SJCRH30 (cell line): ENCODE results near the gene TERT. TPM values are rescaled to one million over a fixed set of nuclear protein-coding genes. Genes with fewer than 3 reads are reported as not detected.

Source experiments
- DNase-seq, 2 experiments: peaks; one replicate each; pipeline ENCODE4 v3.0.0-alpha.2; 2015 to 2020
- H3K27ac ChIP-seq: fragments of 250-450 bp; sonication (Bioruptor Pico); 2 replicates; pipeline ENCODE4 v1.5.1; 2020; ENCODE audit warnings: mild to moderate bottlenecking, moderate library complexity
- H3K27me3 ChIP-seq: fragments of 250-450 bp; sonication (Bioruptor Pico); 2 replicates; pipeline ENCODE4 v1.5.1; 2020; ENCODE audit warnings: mild to moderate bottlenecking, moderate library complexity
- H3K36me3 ChIP-seq: fragments of 250-450 bp; sonication (Bioruptor Pico); 2 replicates; pipeline ENCODE4 v1.5.1; 2020; ENCODE audit warnings: mild to moderate bottlenecking, moderate library complexity
- H3K4me1 ChIP-seq: fragments of 250-450 bp; sonication (Bioruptor Pico); 2 replicates; pipeline ENCODE4 v1.5.1; 2020; ENCODE audit warnings: mild to moderate bottlenecking, moderate library complexity
- H3K4me3 ChIP-seq: fragments of 250-450 bp; sonication (Bioruptor Pico); 2 replicates; pipeline ENCODE4 v1.5.1; 2020; ENCODE audit warnings: mild to moderate bottlenecking, moderate library complexity
- H3K9me3 ChIP-seq: fragments of 250-450 bp; sonication (Bioruptor Pico); replicated peaks from 2 replicates; pipeline ENCODE4 v1.5.1; 2020; ENCODE audit warnings: mild to moderate bottlenecking, moderate library complexity
- total RNA-seq: library from RNA; depleted of rRNA; stranded (reverse); fragments of >200 nt; shearing (Covaris generic); gene quantifications from 2 replicates; pipeline ENCODE4 v1.2.3, GENCODE V29; 2014

Gene TERT
- total RNA-seq, 1 experiment from 2014 or later = not detected

DNA sequence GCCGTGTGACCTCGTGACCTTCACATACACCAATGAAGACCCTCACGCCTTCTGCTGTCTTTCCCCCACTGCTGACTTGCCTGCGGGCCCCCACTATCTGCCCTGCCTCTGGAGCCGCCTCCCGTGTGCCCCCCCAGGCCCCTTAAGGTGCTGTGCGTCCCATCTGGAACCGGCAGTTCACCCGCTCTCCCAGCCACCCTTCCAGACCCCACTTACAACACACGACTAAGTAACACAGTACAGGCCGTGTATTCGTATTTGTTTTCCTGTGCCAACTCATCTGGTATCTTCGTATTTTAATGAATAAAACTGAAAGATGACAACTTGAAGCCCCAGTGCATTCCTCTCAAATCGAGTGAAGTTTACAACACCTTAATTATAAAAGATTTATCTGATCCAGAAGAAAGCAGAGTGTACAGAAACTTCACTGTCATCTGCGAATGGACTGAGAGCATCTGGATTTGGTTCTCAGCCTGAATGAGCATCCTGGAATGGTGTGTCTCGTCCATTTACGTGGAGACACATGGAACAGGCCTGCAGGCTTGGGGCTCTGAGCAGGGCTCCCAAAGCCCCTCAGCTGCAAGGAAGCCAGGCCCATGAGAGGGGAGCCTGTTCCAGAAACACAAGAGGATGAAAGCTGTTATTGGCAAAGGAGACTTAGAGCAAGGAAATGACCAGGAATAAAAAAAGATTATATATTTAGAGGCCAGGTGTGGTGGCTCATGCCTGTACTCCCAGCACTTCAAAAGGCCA, 21.9 kb upstream of the TERT start:
- Histone ChIP-seq H3K27me3 (no peaks in the 10 kb centered on the region), H3K27ac (no peak overlapping the region), H3K9me3 (no peaks in the 10 kb centered on the region), H3K36me3 (0 out of 2 replicates have a peak, but pooled peaks cover 4% of the 10 kb centered on the region), H3K4me1 (peaks cover 9% of the 10 kb centered on the region), H3K4me3 (no peak overlapping the region)
- no peak for DNase-seq

DNA sequence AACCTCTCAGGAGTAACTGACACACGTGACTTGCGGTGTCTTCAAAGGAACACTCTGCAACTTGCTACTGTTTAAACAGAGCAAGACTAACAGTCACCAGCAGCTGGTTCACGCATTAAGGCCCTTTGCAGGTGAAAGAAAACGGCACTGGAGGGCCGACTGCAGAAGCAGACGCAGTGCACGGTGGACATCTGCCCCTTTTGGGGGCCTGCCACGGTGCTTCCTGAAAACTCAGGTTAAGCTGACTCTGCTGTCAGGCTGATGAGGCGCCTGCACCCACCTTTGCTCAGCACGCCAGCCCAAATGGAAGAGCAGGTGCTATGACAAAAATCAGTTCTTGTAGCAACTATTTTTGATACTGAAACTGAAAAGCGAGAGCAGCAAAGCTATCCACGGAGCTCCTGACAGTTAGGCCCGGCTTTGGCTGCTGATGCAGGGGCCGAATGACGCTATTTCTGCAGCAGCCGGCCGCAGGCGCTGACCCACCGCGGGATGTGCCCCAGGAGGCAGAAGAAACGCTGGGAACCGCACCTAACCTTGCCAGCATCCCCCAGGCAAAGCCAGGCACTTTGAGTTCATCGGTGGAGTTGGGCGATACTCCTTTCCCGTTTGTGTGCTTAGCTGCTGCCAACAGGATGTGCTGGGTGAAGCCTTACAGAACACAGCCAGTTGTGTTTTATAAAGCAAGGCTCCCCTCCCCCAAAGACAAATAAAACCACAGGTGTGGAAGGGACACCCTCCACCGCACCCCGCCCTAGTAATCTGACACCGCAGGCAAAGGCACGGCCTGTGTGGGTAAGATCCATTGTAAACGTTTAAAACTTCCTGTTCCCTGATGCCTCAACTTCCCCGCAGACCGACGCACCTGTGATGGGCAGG, 21.1 kb upstream of the TERT start:
- Histone ChIP-seq H3K4me1 (peaks cover 9% of the 10 kb centered on the region), H3K27me3 (no peaks in the 10 kb centered on the region), H3K36me3 (0 out of 2 replicates have a peak, but pooled peaks cover 4% of the 10 kb centered on the region), H3K4me3 (no peak overlapping the region), H3K27ac (no peak overlapping the region), H3K9me3 (no peaks in the 10 kb centered on the region)
- peak; percentile 18 to 39 for DNase-seq

DNA sequence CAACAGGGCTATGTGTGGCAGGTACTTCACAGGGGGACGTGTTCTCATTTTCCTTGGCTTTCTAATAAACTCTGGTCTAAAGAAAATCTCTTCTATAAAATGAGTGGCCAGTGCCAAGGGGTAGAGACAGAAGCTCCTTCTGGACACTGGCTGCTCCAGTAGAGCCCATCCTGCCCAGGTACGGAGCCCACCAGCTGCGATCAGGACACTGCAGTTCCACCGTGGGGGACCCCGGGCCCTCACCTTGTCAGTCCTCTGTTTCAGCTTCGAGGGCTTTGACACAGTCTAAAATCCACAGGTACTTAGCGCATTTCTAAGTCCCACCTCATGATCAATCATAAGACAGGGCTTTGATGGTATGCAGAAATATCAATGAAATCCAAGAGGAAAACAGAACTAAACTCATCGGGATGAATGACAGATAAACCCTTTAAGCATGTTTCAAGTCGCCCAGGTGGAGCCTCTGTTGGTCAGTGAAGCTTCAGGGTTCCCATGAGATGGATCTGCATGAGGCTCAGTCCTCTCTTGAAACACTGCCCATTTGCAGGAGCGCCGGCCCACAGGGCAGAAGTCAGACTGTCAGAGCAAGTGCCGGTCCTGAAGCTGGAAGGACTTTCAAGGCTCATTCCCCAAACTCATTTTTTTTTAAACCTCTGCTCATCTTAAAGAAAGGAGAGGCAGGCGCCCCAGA, 20.3 kb upstream of the TERT start:
- no peaks in the 10 kb centered on the region for H3K9me3 ChIP-seq
- peaks cover 9% of the 10 kb centered on the region for H3K4me1 ChIP-seq
- no peak overlapping the region for H3K27ac ChIP-seq
- H3K4me3 ChIP-seq = no peak overlapping the region
- no peaks in the 10 kb centered on the region for H3K36me3 ChIP-seq
- no peaks in the 10 kb centered on the region for H3K27me3 ChIP-seq
- no peak for DNase-seq

DNA sequence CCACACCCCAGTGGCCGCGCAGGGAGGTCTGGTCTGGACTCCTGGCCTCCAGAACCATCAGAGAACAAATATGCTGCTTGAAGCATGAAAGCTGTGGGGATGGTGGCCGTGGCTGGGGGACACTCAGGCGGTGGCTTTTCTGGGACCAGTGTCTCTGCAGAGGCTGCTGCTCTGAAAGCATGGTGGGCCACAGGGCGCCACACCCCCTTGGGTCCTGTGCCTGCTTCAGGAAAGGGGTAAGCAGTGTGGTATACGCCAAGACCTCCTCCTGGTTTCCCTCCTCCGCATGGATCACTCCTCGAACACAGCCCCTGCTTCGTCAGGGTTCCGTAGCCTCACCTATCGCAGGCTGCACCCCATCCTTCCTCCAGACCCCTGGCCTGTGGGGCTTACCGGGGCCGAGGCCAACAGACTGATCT, 19.7 kb upstream of the TERT start:
- Histone ChIP-seq H3K4me3 (no peak overlapping the region), H3K36me3 (no peaks in the 10 kb centered on the region), H3K27me3 (no peaks in the 10 kb centered on the region), H3K4me1 (peaks cover 9% of the 10 kb centered on the region), H3K27ac (no peak overlapping the region), H3K9me3 (no peaks in the 10 kb centered on the region)
- DNase-seq = no peak

DNA sequence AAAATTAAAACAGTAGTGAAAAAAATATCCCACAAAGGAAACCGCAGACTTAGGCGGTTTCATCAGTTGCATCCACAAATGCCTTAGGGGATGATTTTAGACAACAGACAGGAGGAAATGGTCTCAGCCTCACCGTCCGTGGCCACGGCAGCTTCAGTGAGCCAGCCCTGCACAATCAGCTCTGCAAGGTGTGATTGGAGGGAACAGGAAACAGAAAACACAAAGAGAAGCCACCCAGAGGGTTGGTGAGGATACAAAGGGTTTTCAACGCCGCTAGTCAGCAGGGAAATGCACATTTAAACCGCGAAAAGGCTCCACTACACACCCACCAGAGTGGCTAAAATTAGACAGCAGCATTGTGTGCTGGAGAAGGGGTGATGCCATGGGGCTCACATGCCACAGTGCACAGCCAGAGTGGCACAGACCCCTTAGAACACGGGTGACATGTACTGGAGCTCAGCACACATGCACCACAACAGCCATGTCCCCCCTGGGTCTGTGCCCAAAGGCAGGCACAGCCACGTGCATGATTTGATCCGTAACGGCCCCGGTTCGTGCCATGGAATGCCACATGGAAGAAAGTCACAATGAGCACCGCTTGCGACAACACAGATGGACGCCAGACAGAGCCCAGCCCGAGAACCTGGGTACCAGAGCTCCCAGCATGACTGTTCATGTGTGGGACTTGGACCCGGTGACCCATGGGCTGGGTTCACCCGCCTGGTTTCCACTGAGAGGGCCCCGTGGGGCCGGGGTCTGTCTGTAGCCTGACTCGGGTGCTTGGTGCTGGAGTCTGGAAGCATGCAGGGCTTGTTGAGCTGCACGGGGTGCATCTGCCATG, 18.3 kb upstream of the TERT start:
- Histone ChIP-seq H3K4me1 (peaks cover 9% of the 10 kb centered on the region), H3K36me3 (no peaks in the 10 kb centered on the region), H3K27me3 (no peaks in the 10 kb centered on the region), H3K4me3 (no peak overlapping the region), H3K9me3 (no peaks in the 10 kb centered on the region), H3K27ac (no peak overlapping the region)
- DNase-seq = no peak

DNA sequence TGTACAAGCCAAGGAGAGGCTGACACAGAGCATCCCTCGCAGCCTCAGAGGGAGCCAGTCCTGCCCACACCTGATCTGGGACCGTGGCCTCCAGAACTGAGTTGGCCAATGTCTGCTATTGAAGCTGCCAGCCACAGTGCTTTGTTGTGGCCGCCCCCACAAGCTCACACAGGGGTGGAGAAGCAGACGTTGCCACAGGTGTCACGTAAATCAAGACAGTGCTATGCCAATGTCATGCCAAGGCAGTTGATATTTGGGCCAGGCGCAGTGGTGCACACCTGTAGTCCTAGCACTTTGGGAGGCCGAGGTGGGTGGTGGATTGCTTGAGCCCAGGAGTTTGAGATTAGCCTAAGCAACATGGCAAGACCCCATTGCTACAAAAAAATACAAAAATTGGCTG, 17.3 kb upstream of the TERT start:
- no peaks in the 10 kb centered on the region for H3K36me3 ChIP-seq
- no peak overlapping the region for H3K27ac ChIP-seq
- peaks cover 9% of the 10 kb centered on the region for H3K4me1 ChIP-seq
- no peaks in the 10 kb centered on the region for H3K27me3 ChIP-seq
- no peak overlapping the region for H3K4me3 ChIP-seq
- no peaks in the 10 kb centered on the region for H3K9me3 ChIP-seq
- no peak for DNase-seq

DNA sequence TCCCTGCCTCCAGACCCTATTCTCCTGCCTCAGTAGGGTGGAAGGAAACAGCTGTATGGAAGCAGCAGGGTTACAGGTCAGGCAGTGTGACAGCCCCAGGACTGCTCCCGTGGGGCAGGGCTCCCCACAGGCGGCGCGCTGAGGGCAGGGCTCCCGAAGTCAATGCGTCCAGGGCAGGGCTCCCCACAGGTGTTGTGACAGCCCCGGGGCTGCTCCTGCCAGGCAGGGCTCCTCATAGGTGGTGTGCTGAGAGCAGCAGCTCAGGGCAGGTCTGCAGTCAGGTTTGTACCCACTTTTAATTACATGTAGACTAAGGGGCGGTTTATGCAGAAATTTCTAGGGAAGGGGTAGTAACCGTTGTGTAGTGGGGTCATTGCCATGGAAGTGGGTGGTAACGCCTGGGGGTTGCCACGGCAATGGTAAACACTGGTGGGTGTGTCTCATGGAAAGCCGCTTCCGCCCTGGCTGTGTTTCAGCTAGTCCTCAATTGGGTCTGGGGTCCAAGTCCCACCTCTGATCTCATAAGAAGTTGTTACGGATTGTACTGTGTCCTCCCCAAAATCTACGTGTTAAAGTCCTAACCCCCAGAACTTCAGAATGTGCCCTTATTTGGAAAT, 16.7 kb upstream of the TERT start:
- Histone ChIP-seq H3K36me3 (no peaks in the 10 kb centered on the region), H3K4me1 (peaks cover 9% of the 10 kb centered on the region), H3K27ac (no peak overlapping the region), H3K9me3 (no peaks in the 10 kb centered on the region), H3K27me3 (no peaks in the 10 kb centered on the region), H3K4me3 (no peak overlapping the region)
- DNase-seq = no peak

DNA sequence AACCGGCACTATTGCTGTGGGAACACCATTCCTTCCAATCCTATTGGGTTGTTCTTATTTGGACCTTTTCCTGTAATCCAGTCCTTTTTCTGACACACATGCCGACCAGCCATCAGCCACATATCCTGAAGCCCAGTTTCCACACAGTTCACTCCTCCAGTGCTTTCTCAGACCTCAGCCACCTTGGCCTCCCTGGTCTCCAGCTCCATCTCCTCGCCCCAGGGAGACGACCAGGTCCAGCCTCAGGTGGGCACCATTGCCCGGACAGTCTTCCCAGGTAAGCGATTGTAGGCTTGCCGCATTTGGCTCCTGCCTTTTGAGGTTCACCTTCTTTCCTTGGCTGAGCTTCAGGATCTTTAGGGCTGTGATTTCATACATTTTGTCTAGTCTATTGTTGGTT, 15.2 kb upstream of the TERT start:
- no peak overlapping the region for H3K4me3 ChIP-seq
- H3K36me3 ChIP-seq = no peaks in the 10 kb centered on the region
- H3K9me3 ChIP-seq = no peaks in the 10 kb centered on the region
- no peaks in the 10 kb centered on the region for H3K27me3 ChIP-seq
- no peak for DNase-seq
- no peaks in the 10 kb centered on the region for H3K4me1 ChIP-seq
- H3K27ac ChIP-seq = no peak overlapping the region

DNA sequence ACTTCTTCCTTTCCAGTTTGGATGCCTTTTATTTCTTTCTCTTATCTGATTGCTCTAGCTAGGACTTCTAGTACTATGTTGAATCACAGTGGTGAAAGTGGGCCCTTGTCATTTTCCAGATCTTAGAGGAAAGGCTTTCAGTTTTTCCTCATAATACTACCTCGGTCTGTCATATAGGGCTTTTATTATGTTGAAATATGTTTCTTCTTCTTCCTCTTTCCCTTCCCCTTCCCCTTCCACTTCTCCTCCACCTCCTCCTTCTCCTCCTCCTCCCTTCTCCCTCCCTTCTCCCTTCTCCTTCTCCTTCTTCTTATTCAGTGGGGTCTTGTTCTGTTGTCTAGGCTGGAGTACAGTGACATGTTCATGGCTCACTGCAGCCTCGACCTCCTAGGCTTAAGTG, 9.2 kb upstream of the TERT start:
- Histone ChIP-seq H3K27me3 (no peaks in the 10 kb centered on the region), H3K27ac (no peak overlapping the region), H3K4me1 (no peaks in the 10 kb centered on the region), H3K4me3 (no peak overlapping the region), H3K36me3 (no peaks in the 10 kb centered on the region), H3K9me3 (no peaks in the 10 kb centered on the region)
- no peak for DNase-seq

DNA sequence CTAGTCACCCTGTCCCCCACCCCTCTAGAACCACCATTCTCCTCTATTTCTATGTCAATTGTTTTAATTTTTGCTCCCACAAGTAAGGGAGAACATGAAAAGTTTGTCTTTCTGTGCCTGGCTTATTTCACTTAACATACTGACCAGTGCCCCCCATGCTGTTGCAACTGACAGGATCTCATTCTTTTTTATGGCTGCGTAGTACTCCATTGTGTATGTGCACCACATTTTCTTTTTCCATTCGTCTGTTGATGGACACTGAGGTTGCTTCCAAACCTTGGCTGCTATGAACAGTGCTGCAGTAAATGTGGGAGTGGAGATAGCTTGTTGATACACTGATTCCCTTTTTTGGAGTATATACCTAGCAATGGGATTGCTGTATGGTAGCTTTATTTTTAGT, 7.4 kb upstream of the TERT start:
- no peak overlapping the region for H3K27ac ChIP-seq
- DNase-seq = no peak
- no peaks in the 10 kb centered on the region for H3K4me1 ChIP-seq
- H3K36me3 ChIP-seq = no peaks in the 10 kb centered on the region
- no peaks in the 10 kb centered on the region for H3K27me3 ChIP-seq
- H3K9me3 ChIP-seq = no peaks in the 10 kb centered on the region
- no peak overlapping the region for H3K4me3 ChIP-seq

DNA sequence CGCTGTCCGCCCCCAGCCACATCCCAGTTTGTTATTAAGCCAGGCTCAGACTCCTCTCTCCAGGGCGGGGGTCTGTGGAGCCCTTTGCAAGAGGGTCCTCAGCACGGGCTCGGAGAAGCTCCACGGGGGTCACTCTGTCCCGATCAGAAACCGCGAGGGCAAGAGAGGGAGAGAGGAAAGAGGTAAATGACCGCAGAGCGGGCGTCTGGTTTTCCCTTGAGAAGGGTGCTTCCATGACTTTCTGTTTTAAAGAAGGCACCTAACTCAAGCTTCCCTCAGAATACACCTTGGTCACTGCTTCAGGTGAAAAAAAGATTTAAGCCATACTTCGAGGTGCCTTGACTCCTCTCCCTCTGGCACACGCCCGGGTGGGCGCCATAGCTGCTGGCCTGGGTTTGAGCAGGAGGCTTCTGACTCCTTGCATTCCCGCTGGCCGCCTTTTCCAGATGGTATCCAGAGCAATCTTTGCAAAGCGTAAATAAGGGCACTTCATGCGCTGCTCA, 5.8 kb upstream of the TERT start:
- no peaks in the 10 kb centered on the region for H3K27me3 ChIP-seq
- no peaks in the 10 kb centered on the region for H3K36me3 ChIP-seq
- H3K4me3 ChIP-seq = no peak overlapping the region
- DNase-seq = no peak
- no peaks in the 10 kb centered on the region for H3K9me3 ChIP-seq
- no peak overlapping the region for H3K27ac ChIP-seq
- no peaks in the 10 kb centered on the region for H3K4me1 ChIP-seq

DNA sequence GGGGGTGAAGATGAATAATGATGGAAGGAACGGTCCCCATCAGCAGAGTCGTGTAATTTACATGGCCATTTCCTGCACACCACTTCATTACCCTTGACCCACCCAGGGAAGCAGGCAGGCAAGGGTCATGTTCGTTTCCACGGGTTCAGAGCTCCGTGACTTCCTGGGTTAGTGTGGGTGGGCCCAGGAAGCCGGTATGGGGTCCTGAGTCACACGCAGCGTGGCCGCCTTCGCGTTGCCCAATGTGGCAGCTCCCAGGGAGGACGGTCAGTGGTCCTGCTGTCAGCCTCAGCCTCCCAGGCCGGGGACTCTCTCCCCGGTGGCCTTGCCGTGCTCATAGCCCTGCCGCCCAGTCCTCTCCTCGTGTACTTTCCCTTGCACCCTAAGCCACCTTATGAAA, 5.1 kb upstream of the TERT start:
- H3K36me3 ChIP-seq = no peaks in the 10 kb centered on the region
- no peak overlapping the region for H3K4me3 ChIP-seq
- no peaks in the 10 kb centered on the region for H3K4me1 ChIP-seq
- no peak for DNase-seq
- H3K9me3 ChIP-seq = no peaks in the 10 kb centered on the region
- no peaks in the 10 kb centered on the region for H3K27me3 ChIP-seq
- no peak overlapping the region for H3K27ac ChIP-seq

DNA sequence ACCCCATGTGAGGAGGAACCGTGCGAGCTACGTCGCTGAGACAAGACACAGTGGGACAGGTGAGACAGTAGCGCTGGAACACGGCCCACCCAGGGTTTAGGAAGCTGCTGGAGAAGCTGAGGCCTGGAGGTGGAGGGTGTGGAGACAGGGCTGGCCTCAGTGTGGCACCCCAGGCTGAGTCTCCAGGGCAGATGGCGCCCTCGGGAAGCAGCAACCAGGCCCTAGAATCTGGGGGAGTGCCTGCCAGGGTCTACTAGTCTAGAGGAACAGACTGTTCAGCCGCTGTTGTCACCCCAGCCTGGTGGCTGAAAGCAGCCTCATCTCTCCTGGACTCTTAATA, 4.6 kb upstream of the TERT start:
- Histone ChIP-seq H3K9me3 (no peaks in the 10 kb centered on the region), H3K4me3 (no peak overlapping the region), H3K4me1 (no peaks in the 10 kb centered on the region), H3K27me3 (no peaks in the 10 kb centered on the region), H3K36me3 (no peaks in the 10 kb centered on the region), H3K27ac (no peak overlapping the region)
- peak; percentile 16 to 24 for DNase-seq
